Neuron (in vitro differentiated cells): ENCODE data around the gene CAP2.
A peak's percentile ranks its signal among the peaks of the same experiment; 100 is the strongest.

Source experiments
- H2AFZ ChIP-seq: one replicate; pipeline ENCODE4 v1.6.1; 2013; ENCODE audit warnings: low read depth, mild to moderate bottlenecking, inconsistent platforms, low read length, moderate library complexity
- H3K27me3 ChIP-seq: one replicate; pipeline ENCODE4 v1.6.1; 2013; ENCODE audit warnings: low read length; ENCODE audit not compliant: insufficient read depth
- H3K36me3 ChIP-seq: one replicate; pipeline ENCODE4 v1.6.1; 2013; ENCODE audit warnings: low read length; ENCODE audit not compliant: insufficient read depth
- H3K4me1 ChIP-seq: one replicate; pipeline ENCODE4 v1.6.1; 2013; ENCODE audit warnings: low read length; ENCODE audit not compliant: insufficient read depth
- H3K4me3 ChIP-seq: 2 replicates; pipeline ENCODE4 v1.5.1; 2013; ENCODE audit warnings: mild to moderate bottlenecking, low read length, moderate library complexity
- H3K9me3 ChIP-seq: one replicate; pipeline ENCODE4 v1.6.1; 2013; ENCODE audit warnings: low read length

Gene CAP2

DNA sequence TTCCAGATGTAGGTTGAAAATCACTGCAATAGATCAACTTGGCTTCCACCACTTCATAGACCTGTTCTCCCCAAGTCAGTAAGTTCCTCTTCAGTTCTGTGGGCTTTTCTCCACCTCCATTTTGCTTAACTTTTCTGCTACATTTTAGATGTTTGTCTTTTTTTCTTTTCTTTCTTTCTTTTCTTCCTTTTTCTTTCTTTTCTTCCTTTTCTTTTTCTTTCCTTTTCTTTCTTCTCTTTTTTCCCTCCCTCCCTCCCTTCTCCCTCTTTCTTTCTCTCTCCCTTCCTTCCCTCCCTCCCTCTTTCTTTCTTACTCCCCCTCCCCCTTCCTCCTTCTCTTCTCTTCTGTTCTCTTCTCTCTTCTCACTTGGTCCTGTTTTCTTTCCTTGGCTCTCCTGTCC, 199.9 kb downstream of the CAP2 start:
- Histone ChIP-seq H3K36me3 (no peaks in the 10 kb centered on the region), H3K4me3 (no peak overlapping the region), H3K9me3 (no peaks in the 10 kb centered on the region), H2AFZ (no peak overlapping the region), H3K4me1 (no peaks in the 10 kb centered on the region), H3K27me3 (no peaks in the 10 kb centered on the region)

DNA sequence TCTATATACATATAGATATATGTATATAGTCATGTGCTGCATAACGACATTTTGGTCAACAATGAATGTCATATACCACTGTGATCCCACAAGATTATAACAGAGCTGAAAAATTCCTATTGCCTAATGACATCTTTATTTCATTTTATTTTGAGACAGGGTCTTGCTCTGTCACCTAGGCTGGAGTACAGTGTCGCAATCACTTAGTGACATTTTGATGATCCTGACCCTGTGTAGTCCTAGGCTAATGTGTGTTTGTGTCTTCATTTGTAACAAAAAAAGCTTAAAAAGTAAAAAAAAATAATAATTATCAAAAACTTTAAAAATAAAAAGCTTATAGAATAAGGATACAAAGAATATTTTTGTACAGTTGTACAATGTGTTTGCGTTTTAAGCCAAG, 202.7 kb downstream of the CAP2 start:
- Histone ChIP-seq H2AFZ (no peak overlapping the region), H3K27me3 (no peaks in the 10 kb centered on the region), H3K4me3 (no peak overlapping the region), H3K9me3 (no peaks in the 10 kb centered on the region), H3K4me1 (peaks cover 4% of the 10 kb centered on the region), H3K36me3 (no peaks in the 10 kb centered on the region)

- peak within 1 kb of the TSS; percentile 94 for H2AFZ ChIP-seq
- H3K4me3 ChIP-seq: peak within 1 kb of the TSS; percentile 80
- no peaks in the 10 kb centered on the region for H3K9me3 ChIP-seq
- H3K27me3 ChIP-seq: no peaks in the 10 kb centered on the region
- peaks cover 13% of the 10 kb centered on the region for H3K36me3 ChIP-seq
- H3K4me1 ChIP-seq: peaks cover 12% of the 10 kb centered on the region
Observed at GRCh38 chr6:17599877-17600526, 206.6 kb downstream of the CAP2 start, which contains the start of gene FAM8A1. Gene FAM8A1 (plus strand): TSS chr6:17600302. CDS start chr6:17600410, 108 bp downstream.

- H2AFZ ChIP-seq: peak overlapping the region; percentile 94
- H3K9me3 ChIP-seq: no peaks in the 10 kb centered on the region
- H3K36me3 ChIP-seq: peaks cover 14% of the 10 kb centered on the region
- H3K4me1 ChIP-seq: peaks cover 12% of the 10 kb centered on the region
- H3K4me3 ChIP-seq: peak overlapping the region; percentile 80
- H3K27me3 ChIP-seq: no peaks in the 10 kb centered on the region
Observed at GRCh38 chr6:17600527-17601385, 207.4 kb downstream of the CAP2 start.

DNA sequence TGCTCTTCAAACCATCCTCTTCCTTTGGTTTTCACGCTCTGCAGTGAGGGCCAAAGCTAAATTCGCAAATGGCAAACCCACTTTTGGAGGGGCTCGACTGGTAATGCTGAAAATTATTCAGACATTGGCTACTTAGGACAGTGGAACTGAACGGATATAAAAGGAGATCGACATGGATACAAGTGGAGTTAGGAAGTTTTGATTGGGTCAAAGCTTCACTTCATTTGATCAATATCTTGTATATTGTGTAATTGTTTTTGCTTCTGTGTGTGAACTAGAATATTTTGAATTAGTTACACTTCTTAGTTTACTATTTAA, 207.9 kb downstream of the CAP2 start:
- H3K9me3 ChIP-seq: no peaks in the 10 kb centered on the region
- H3K27me3 ChIP-seq: no peaks in the 10 kb centered on the region
- H2AFZ ChIP-seq: peak overlapping the region; percentile 94
- H3K4me3 ChIP-seq: peak overlapping the region; percentile 80
- peaks cover 12% of the 10 kb centered on the region for H3K4me1 ChIP-seq
- peaks cover 16% of the 10 kb centered on the region for H3K36me3 ChIP-seq

- Histone ChIP-seq H3K27me3 (no peaks in the 10 kb centered on the region), H3K36me3 (peaks cover 24% of the 10 kb centered on the region), H2AFZ (no peak overlapping the region), H3K4me1 (peaks cover 12% of the 10 kb centered on the region), H3K9me3 (no peaks in the 10 kb centered on the region), H3K4me3 (no peak overlapping the region)
Observed at GRCh38 chr6:17602888-17603287, 209.5 kb downstream of the CAP2 start.

GRCh38 chr6:17606606-17607005, 213.2 kb downstream of the CAP2 start:
- H3K4me1 ChIP-seq: peaks cover 5% of the 10 kb centered on the region
- no peak overlapping the region for H3K4me3 ChIP-seq
- peaks cover 39% of the 10 kb centered on the region for H3K36me3 ChIP-seq
- H3K27me3 ChIP-seq: no peaks in the 10 kb centered on the region
- H3K9me3 ChIP-seq: no peaks in the 10 kb centered on the region
- no peak overlapping the region for H2AFZ ChIP-seq
